Immature natural killer cell (primary cell): ENCODE data around the gene GREM1. TPM values are rescaled to one million over a fixed set of nuclear protein-coding genes. Genes with fewer than 3 reads are reported as not detected.

Experiments
- DNase-seq, 3 donors: peaks; one replicate each; pipeline ENCODE4 v3.0.0; 2022; ENCODE audit warnings: mixed read lengths in 1 of 3
- H3K27ac Mint-ChIP-seq, 6 donors: one replicate each; pipeline ENCODE4 v1.8.0; 2020; ENCODE audit warnings: mixed read lengths in 6 of 6, mild to moderate bottlenecking in 5 of 6, inconsistent platforms in 4 of 6, moderate library complexity in 3 of 6
- H3K27me3 Mint-ChIP-seq, 3 donors: one replicate each; pipeline ENCODE4 v1.8.0; 2020 to 2021; ENCODE audit warnings: low read depth in 3 of 3, mild to moderate bottlenecking in 3 of 3, mixed read lengths in 3 of 3, moderate library complexity in 3 of 3, inconsistent platforms in 1 of 3
- H3K36me3 Mint-ChIP-seq, 3 donors: one replicate each; pipeline ENCODE4 v1.8.0; 2020; ENCODE audit warnings: mixed read lengths in 3 of 3, inconsistent platforms in 2 of 3, mild to moderate bottlenecking in 2 of 3
- H3K4me1 Mint-ChIP-seq, 2 donors: one replicate each; pipeline ENCODE4 v1.8.0; 2020; ENCODE audit warnings: inconsistent platforms in 2 of 2, mild to moderate bottlenecking in 2 of 2, mixed read lengths in 2 of 2, moderate library complexity in 1 of 2
- H3K4me3 Mint-ChIP-seq, 5 donors: one replicate each; pipeline ENCODE4 v1.8.0; 2020; ENCODE audit warnings: mild to moderate bottlenecking in 5 of 5, mixed read lengths in 5 of 5, inconsistent platforms in 3 of 5, moderate library complexity in 3 of 5
- H3K9me3 Mint-ChIP-seq, 6 donors: one replicate each; pipeline ENCODE4 v1.8.0; 2020; ENCODE audit warnings: mild to moderate bottlenecking in 6 of 6, mixed read lengths in 6 of 6, inconsistent platforms in 4 of 6, moderate library complexity in 3 of 6
- polyA plus RNA-seq, 3 donors: library from polyadenylated mRNA; unstranded; fragments of 300-500 nt; fragmentation: Illumina TruSeq; gene quantifications; one replicate each; pipeline ENCODE4 v1.2.3, GENCODE V29; 2021

GREM1 gene
- polyA plus RNA-seq, 3 donors from 2014 or later, result not detected

DNA sequence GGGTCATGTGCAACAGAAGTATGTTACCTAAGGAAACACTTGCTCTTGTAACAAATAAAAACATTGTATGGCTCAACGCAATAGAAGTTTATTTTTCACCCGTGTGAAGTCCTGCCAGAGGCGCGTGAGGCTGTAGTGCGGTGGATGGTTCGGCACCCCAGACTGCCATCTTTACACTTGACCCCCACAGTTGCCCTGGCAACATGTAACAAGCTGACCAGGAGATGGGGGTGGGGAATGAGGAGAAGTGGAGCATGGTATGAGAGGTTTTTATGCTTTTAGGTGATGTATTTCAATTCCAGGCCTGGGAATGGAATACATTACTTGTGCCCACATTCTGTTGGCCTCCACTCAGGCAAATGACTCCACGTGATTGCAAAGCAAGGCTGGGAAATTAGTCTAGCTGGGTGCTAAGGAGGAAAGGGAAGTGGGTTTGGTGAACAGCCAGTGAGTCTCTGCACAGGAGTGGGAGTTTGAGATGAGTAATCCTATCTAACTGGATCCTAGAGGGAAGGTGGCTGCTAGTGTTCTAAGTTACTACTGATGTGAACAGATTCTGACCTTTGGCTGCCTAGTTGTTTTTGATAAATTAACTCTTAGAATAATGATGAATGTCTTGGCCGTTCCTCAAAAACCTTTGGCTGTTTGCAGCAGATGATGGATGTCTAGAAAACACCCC lies 33.8 kb upstream of the GREM1 start:
- no peak for DNase-seq
- H3K27me3 Mint-ChIP-seq, result peaks cover 0 to 1% (median 0%) of the 10 kb centered on the region in 3 donors

DNA sequence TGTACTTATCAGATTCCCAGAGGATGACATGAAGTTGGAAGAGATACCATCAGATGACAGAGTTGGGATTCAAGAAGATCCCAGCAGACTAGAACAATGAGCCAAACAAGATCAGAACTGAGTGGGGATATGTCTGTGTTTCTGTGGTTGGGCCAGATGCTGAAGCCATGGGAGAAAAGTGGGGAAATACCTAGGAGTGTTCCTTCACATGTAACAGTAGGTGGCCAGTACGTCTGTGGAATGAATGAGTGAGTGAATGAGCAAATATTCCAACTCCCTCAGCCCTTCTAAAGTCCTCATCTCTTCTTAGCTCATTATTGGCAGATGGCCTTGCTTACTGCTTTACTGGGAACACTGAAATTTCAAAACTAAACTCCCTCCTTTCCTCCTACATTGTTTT lies 32.2 kb upstream of the GREM1 start:
- Mint-ChIP-seq H3K4me1 (no peaks in the 10 kb centered on the region), H3K27ac (no peak overlapping the region), H3K27me3 (peaks cover 0 to 1% (median 0%) of the 10 kb centered on the region in 3 donors), H3K4me3 (no peak overlapping the region), H3K36me3 (no peaks in the 10 kb centered on the region), H3K9me3 (no peaks in the 10 kb centered on the region)
- DNase-seq, result no peak

More for the DNA sequence above, 33.8 kb upstream of the GREM1 start:
- Mint-ChIP-seq H3K36me3 (no peaks in the 10 kb centered on the region), H3K4me3 (no peak overlapping the region), H3K27ac (no peak overlapping the region), H3K9me3 (no peaks in the 10 kb centered on the region), H3K4me1 (no peaks in the 10 kb centered on the region)

DNA sequence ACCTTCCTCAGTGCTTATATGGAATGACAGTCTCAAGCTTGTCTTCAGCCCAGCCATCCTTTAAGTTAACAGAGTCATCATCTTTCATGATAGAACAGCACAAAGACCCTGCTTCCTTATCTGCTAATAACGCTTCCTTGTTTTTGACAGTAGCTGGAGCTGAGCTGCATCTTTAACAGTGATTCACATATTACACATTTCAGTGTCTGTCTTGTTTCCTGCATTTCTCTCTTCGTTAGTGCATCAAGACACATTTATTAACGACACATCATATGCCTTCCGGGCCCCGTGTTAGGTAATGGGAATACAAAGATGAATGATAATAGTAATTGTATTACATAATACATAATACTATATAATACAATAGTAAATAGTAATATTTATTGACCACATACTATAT lies 30.2 kb upstream of the GREM1 start:
- Mint-ChIP-seq H3K27ac (no peak overlapping the region), H3K9me3 (no peaks in the 10 kb centered on the region), H3K27me3 (peaks cover 0 to 5% (median 1%) of the 10 kb centered on the region in 3 donors), H3K36me3 (no peaks in the 10 kb centered on the region), H3K4me3 (no peak overlapping the region), H3K4me1 (no peaks in the 10 kb centered on the region)
- DNase-seq, result no peak

DNA sequence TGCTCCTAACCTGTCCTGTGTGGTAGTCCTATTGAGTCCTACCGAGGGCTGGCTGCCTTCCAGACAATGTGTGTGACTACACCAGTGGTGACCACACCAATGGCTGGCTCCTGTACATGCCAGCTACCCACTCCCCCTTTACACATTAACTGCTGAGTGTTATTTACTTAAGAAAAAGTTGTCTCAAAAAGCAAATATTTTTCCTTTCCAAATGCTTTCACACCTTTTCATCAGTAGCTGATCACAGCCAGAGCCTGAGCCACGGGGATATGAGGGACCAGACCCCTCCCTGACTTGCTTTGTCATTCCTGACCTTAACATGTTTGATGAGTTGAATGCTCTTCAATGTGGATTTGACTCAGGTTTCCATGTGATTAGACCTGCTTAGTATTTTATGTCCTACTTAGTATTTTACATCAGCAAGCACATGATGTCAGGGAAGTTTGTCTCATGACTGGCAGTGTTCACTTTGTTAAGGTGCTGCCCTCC lies 29.6 kb upstream of the GREM1 start:
- Mint-ChIP-seq H3K4me1 (no peaks in the 10 kb centered on the region), H3K4me3 (no peak overlapping the region), H3K36me3 (no peaks in the 10 kb centered on the region), H3K27ac (no peak overlapping the region), H3K27me3 (peaks cover 0 to 5% (median 1%) of the 10 kb centered on the region in 3 donors), H3K9me3 (no peaks in the 10 kb centered on the region)
- no peak for DNase-seq

DNA sequence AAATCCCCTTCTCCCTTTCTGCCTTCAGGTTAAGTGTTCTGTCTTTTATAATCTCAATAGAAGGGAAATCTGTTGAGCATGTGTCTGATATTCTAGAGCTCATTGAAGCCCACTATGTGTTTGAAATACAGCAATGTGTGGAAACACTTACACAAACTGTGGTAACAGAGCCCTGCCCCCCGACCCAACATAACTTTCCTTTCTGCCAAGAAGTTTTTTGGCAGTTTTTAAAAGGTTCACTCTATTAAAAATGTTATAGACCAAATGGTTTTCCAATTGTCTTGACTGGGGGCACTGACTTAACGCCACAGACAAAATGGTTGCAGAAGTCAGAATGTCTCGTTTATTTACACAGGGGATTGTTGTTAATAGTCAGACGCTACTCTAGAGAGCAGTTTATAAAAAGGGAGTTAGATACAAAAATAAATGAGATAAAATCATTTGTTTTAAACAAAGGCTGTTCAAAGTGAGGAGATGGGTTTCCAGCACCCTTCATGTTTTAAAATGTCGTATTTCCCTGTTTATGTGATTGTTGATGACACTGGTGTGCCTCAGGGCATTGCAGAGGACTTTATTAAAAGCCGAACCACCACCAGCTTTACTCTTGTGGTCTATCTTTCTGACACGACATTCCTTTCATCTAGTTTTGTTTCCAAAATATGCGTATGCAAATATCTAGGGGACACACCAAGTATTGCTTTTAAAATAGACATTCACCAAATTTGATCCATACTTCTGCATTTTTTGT lies 26.7 kb upstream of the GREM1 start:
- Mint-ChIP-seq H3K27me3 (peaks cover 0 to 6% (median 1%) of the 10 kb centered on the region in 3 donors), H3K9me3 (no peaks in the 10 kb centered on the region), H3K27ac (no peak overlapping the region), H3K4me3 (no peak overlapping the region), H3K36me3 (no peaks in the 10 kb centered on the region), H3K4me1 (no peaks in the 10 kb centered on the region)
- no peak for DNase-seq

DNA sequence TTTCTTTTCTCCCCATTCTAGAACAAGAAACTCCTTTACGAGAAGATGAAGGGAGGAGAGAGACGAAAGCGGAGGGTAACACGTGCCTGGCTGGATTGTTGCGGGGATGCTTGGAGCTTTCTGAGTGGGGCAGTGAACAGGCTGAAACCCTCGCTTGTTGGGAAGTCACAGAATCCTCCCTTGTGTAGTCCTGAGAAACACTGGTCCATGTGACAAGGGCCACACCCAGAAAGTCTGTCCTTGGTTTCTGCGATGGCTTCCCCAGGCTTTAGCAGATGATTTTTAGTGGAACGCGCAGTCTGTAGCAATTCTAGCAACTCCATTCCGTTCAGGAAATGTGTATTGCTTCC lies 26.1 kb upstream of the GREM1 start:
- DNase-seq, result no peak
- Mint-ChIP-seq H3K27me3 (peaks cover 0 to 8% (median 1%) of the 10 kb centered on the region in 3 donors), H3K4me1 (no peaks in the 10 kb centered on the region), H3K9me3 (no peaks in the 10 kb centered on the region), H3K27ac (no peak overlapping the region), H3K4me3 (no peak overlapping the region), H3K36me3 (no peaks in the 10 kb centered on the region)

DNA sequence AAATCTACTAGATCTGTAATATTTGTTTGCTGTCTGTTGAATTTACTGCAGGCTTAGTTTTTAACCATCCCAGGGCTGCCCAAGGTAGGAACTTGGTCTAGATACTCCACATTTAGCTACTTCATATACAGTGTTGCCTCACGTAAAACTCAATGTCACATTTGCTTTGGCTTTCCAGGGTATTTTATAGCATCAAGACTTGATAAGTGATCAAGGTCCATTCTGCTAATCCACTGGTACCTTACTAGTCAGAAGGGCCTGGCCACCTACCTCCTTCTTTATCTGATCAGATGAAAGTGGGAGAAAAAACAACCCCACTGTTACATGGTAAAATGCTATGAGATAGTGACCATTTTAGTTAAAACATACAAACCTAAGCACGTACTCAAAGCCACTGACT lies 25.5 kb upstream of the GREM1 start:
- H3K36me3 Mint-ChIP-seq, result no peaks in the 10 kb centered on the region
- no peak for DNase-seq
- no peak overlapping the region for H3K4me3 Mint-ChIP-seq
- no peaks in the 10 kb centered on the region for H3K9me3 Mint-ChIP-seq
- H3K27me3 Mint-ChIP-seq, result peaks cover 0 to 8% (median 1%) of the 10 kb centered on the region in 3 donors
- no peak overlapping the region for H3K27ac Mint-ChIP-seq
- H3K4me1 Mint-ChIP-seq, result no peaks in the 10 kb centered on the region

DNA sequence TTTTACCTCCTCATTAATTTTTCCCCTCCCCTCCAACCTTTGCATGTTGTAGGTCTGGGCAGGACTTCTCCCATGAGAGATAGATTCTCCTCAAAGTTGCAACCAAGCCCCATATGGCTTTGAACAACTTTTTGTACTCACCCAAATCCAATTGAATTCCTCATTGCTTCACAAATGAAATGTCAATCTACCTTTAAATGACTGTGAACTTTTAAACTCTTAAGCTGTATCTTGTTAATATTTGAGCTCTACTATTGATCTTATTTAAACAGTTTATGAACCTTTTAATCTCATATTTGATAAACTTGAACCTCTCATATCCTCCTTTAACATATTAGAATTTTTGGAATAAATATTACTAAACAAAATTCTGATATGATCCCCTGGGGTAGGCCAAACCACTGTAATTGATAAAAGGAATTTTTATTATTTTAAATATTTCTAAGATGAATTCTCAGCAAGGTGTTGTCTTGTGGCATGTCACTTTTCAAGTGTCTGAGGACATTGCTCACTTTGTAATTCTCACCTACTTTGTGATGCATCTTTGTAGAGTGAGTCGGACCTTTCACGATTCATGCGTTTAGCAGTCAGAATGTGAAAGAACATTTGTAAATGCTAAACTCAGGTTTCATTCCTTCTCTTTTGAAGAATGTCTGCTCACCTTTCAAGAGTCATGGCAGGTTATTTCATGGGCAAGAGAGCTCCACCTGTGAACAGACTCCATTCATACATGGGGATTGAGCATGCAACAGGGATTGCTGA lies 23.4 kb upstream of the GREM1 start:
- no peak overlapping the region for H3K27ac Mint-ChIP-seq
- H3K4me3 Mint-ChIP-seq, result no peak overlapping the region
- no peaks in the 10 kb centered on the region for H3K4me1 Mint-ChIP-seq
- DNase-seq, result no peak
- H3K9me3 Mint-ChIP-seq, result no peaks in the 10 kb centered on the region
- H3K36me3 Mint-ChIP-seq, result no peaks in the 10 kb centered on the region
- peaks cover 0 to 8% (median 1%) of the 10 kb centered on the region in 3 donors for H3K27me3 Mint-ChIP-seq

DNA sequence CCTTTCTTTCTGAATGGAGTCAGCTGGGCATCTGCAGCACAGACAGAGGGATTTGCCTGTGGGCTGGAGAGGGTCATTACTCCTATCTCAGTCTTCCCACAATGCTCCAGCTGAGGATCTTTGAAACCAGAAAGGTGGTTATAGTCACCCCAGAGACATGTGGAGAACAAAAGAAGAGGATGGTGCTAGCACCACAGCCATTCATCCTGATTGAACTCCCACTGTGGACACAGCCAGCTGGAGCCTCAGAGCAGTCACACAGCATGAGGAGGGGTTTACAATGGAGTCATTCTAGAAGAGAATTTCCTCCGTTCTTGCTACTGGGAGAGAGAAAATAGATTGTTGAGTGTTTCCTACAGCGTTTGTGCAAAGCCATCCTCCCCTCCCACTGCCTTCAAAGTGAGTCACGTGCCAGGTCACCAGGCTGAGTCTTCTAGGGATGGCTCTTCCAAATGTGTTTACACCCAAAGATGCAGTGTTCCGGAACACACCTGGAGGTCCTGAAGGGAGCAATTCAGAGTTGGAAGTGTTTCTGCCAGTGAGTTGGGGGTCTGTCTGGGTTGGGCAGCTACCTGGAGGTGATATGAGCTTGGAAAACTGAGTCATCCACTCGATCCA lies 18.9 kb upstream of the GREM1 start:
- peaks cover 0 to 6% (median 4%) of the 10 kb centered on the region in 3 donors for H3K27me3 Mint-ChIP-seq
- no peak for DNase-seq
- H3K27ac Mint-ChIP-seq, result no peak overlapping the region
- no peaks in the 10 kb centered on the region for H3K36me3 Mint-ChIP-seq
- no peak overlapping the region for H3K4me3 Mint-ChIP-seq
- no peaks in the 10 kb centered on the region for H3K9me3 Mint-ChIP-seq
- H3K4me1 Mint-ChIP-seq, result no peaks in the 10 kb centered on the region

DNA sequence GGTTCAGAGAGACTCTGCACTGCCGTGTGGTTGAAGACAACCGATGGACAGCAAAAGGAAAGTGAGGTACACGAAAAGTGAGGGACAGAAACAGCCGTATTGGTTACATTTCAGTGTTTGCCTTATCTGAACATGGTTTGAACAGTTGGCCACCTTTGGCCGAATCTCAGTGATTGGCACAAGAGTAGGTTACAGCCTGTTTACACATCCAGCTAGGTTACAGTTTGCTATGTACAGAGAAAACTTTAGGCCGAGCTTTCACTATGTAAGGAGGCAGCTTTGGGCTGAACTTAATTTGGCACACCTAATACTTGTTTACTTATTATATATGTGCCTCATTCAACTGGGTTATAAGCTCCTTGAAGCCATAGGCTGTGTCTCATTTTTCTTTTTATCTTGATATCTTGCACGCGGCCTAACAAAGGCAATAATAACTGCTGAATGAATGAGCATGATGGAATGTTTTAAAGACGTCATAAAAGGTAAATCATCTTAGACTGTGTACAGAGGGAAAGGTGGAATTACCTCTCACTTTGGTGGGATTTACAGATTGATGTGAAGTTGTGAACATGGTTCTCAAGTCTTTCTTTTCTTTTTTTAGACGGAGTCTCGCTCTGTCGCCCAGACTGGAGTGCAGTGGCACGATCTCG lies 17.2 kb upstream of the GREM1 start:
- Mint-ChIP-seq H3K9me3 (no peaks in the 10 kb centered on the region), H3K27ac (no peak overlapping the region)

DNA sequence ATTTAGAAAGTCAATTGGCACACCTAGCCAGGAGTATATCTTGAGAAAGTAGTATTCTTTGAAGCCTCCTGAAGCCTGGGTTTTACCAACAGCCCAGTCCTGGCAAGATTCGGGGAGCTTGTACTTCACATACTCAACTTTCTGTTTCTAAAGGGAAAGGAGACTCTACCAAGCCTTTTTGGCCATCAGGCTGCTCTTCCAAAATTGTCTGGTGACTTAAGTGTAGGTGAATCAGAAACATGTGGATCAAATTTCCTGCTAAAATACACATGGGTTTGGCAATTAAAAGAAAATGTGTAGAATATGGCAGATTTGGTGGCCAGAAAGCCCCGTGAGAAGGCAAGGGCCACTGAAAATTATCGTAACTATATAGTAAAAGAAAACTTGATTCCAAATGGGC lies 15.9 kb upstream of the GREM1 start:
- H3K4me1 Mint-ChIP-seq, result no peaks in the 10 kb centered on the region
- no peak for DNase-seq
- H3K9me3 Mint-ChIP-seq, result no peaks in the 10 kb centered on the region
- peaks cover 0 to 15% (median 4%) of the 10 kb centered on the region in 3 donors for H3K27me3 Mint-ChIP-seq
- H3K27ac Mint-ChIP-seq, result no peak overlapping the region
- H3K4me3 Mint-ChIP-seq, result no peak overlapping the region
- H3K36me3 Mint-ChIP-seq, result no peaks in the 10 kb centered on the region

More for the DNA sequence above, 17.2 kb upstream of the GREM1 start:
- DNase-seq, result no peak
- no peaks in the 10 kb centered on the region for H3K4me1 Mint-ChIP-seq
- H3K36me3 Mint-ChIP-seq, result no peaks in the 10 kb centered on the region
- no peak overlapping the region for H3K4me3 Mint-ChIP-seq
- peaks cover 0 to 18% (median 4%) of the 10 kb centered on the region in 3 donors for H3K27me3 Mint-ChIP-seq

DNA sequence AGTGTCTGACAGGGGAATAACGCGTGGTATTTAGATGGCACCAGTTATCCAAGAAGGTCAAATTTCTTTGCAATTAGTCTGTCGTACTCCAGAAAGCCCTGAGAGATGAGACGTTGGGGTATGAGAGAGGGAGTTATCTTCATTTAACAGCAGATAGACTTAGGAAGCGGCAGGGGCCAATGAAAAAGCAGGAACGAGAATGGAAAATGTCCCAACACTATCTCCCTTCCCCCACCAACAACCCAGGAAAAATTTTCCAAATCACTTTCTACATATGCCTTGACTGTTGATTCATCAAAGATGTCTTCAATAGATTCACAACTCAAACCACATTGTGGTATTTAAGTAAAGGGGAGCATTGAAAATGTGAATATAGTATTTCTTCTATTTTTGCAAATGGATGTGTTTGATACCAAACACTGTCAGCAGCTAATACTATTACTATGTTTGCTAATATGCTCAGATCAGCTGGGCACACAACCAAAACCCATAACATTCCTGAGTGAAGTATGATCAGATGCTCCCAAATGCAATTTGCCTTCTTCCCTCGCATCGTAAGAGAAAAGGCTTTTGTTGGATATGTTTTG lies 13.3 kb upstream of the GREM1 start:
- Mint-ChIP-seq H3K4me1 (no peaks in the 10 kb centered on the region), H3K4me3 (no peak overlapping the region), H3K9me3 (no peaks in the 10 kb centered on the region), H3K36me3 (no peaks in the 10 kb centered on the region), H3K27ac (no peak overlapping the region), H3K27me3 (peaks cover 2 to 19% (median 8%) of the 10 kb centered on the region in 3 donors)
- DNase-seq, result no peak

DNA sequence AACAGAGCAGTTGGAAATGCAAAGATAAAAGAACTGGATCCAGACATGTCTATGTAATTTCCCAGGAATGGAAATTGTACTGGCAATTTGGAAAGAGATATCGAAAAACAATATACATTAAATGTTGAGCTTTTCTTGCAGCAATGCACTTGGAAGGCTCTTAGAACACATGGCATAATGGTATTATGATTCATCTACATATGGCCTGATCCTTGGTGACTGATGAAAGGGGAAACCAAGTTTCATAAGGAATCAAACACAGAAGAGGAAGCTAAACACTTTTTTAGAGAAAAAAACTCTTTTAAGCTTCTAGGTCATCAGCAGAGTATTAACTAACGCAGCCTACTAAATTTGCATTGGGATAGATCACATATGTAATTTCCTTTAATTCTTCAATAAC lies 12.4 kb upstream of the GREM1 start:
- Mint-ChIP-seq H3K36me3 (no peaks in the 10 kb centered on the region), H3K9me3 (no peaks in the 10 kb centered on the region), H3K27me3 (peaks cover 2 to 19% (median 10%) of the 10 kb centered on the region in 3 donors), H3K27ac (no peak overlapping the region), H3K4me1 (no peaks in the 10 kb centered on the region), H3K4me3 (no peak overlapping the region)
- no peak for DNase-seq
